ENCODE results near the gene ZNHIT1.

The ZNHIT1 gene

DNA sequence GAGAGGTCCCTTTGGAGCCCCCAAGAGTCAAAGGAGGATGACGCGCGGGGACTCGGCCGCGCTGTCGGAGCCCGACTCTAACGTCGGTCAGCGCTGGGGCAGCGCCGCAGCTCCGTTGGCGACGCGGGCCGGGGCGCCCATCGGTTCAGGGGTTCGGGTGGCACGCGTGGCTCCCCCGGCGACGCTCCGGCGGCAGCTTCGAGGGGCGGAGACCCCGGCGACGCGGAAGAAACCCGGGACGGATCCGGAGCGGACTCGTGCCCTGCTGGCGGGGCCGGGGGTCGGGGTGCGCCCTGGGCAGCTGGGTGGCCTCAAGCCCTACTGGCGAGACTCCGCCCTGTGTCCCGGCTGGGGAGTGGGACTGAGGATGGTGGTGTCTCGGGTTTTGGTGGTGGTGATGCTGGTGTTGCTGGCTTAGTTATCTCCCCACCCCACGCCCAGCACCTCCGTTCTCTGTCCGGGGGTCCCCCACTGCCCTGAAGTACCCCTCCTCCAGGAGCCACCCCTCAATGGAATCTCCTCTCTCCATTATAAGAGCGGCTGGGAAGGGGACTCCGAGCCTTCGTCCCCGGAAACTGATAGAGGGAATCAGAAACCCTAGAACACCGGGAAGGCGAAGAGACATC is 37.7 kb upstream of the ZNHIT1 start, which contains the start of gene NAT16:
TSS of gene NAT16 (minus strand) at position 164 of the 626 bp plus-strand sequence. CDS start 5,486 bp downstream, outside the sequence.
- H3K27me3 ChIP-seq (ENCODE audit: insufficient read depth, low read depth, severe bottlenecking), result peaks cover 74% of the 10 kb centered on the region
- H3K9me3 ChIP-seq (ENCODE audit: severe bottlenecking), result no peaks in the 10 kb centered on the region
- no peak within 1 kb of the TSS for H3K27ac ChIP-seq
- TF ChIP-seq, protein P1, sequence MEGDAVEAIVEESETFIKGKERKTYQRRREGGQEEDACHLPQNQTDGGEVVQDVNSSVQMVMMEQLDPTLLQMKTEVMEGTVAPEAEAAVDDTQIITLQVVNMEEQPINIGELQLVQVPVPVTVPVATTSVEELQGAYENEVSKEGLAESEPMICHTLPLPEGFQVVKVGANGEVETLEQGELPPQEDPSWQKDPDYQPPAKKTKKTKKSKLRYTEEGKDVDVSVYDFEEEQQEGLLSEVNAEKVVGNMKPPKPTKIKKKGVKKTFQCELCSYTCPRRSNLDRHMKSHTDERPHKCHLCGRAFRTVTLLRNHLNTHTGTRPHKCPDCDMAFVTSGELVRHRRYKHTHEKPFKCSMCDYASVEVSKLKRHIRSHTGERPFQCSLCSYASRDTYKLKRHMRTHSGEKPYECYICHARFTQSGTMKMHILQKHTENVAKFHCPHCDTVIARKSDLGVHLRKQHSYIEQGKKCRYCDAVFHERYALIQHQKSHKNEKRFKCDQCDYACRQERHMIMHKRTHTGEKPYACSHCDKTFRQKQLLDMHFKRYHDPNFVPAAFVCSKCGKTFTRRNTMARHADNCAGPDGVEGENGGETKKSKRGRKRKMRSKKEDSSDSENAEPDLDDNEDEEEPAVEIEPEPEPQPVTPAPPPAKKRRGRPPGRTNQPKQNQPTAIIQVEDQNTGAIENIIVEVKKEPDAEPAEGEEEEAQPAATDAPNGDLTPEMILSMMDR (IDR thresholded peaks at IDR 0.05; ENCODE audit: low read depth, low read length), result no peak
- no peak within 1 kb of the TSS for H3K4me3 ChIP-seq (ENCODE audit: low read depth, low read length)
- DNase-seq, result no peak
- no peaks in the 10 kb centered on the region for H3K36me3 ChIP-seq

DNA sequence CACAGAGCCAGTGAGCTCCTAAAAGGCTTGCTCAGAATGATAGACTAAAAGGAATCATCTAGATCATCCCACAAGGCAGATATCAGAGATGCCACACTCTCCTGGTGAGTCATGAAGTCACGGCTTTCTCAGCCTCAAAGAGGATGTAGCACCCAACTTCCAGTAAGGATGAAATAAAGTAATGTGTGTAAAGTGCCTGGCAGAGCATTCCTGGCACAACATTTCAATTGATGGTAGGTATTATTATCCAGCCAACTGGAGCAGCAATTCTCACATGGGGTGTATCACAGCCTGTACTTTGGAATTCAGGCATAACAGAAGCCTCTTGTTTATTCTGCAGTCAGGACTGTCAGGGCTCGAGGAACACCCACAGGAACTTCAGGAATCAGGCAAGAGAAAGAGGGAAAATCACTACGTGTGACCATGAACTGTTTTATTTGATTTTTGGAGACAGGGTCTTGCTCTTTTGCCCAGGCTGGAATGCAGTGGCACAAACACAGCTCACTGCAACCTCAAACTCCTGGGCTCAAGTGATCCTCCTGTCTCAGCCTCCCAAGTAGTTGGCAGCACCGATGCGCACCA is 32.6 kb upstream of the ZNHIT1 start:
- TF ChIP-seq, protein P1 (IDR thresholded peaks at IDR 0.05; ENCODE audit: low read depth, low read length), result no peak
- no peaks in the 10 kb centered on the region for H3K36me3 ChIP-seq
- H3K4me3 ChIP-seq (ENCODE audit: low read depth, low read length), result no peak overlapping the region
- no peak for DNase-seq
- no peaks in the 10 kb centered on the region for H3K9me3 ChIP-seq (ENCODE audit: severe bottlenecking)
- no peak overlapping the region for H3K27ac ChIP-seq
- H3K27me3 ChIP-seq (ENCODE audit: insufficient read depth, low read depth, severe bottlenecking), result peaks cover 85% of the 10 kb centered on the region

DNA sequence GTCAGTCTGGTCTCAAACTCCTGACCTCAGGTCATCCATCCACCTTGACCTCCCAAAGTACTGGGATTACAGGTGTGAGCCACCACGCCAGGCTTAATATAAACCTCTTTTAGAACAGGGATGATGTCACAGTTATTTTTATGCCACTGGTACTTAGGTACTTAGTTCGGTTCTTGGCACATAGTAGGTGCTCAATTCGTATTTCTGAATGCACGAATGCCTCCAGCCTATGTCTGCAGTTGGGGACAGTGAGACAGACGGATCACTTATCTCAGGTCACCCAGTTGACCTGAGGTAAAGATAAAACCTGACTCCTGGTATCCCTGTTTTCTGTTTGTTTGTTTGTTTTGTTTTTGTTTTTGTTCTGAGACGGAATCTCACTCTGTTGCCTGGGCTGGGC is 31.8 kb upstream of the ZNHIT1 start:
- Histone ChIP-seq H3K9me3 (ENCODE audit: severe bottlenecking) (no peaks in the 10 kb centered on the region), H3K36me3 (no peaks in the 10 kb centered on the region), H3K27me3 (ENCODE audit: insufficient read depth, low read depth, severe bottlenecking) (peaks cover 84% of the 10 kb centered on the region), H3K27ac (no peak overlapping the region), H3K4me3 (ENCODE audit: low read depth, low read length) (no peak overlapping the region)
- DNase-seq, result no peak
- TF ChIP-seq, protein P1 (IDR thresholded peaks at IDR 0.05; ENCODE audit: low read depth, low read length), result no peak

DNA sequence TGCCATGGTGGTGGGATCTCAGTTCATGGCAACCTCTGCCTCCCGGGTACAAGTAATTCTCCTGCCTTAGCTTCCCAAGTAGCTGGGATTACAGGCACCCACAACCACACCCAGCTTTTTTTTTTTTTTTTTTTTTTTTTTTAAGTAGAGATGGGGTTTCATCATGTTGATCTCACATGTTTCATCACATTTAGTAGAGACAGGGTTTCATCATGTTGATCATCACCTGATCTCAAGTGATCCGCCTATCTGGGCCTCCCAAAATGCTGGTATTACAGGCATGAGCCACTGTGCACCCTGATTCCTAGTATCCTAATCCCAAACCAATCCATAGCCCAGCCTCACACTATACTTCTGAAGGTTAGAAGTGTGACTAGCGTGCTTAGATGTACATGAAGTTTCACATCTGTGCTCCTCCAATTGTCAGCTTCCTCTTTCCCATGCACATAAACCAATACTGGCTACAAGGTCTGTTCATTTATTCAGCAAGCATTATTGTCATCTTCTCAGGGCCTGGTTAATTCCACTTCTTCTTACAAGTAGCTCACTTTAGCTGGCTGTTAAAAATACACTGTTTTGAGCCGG is 31.0 kb upstream of the ZNHIT1 start:
- H3K27ac ChIP-seq, result no peak overlapping the region
- peaks cover 81% of the 10 kb centered on the region for H3K27me3 ChIP-seq (ENCODE audit: insufficient read depth, low read depth, severe bottlenecking)
- no peak overlapping the region for H3K4me3 ChIP-seq (ENCODE audit: low read depth, low read length)
- TF ChIP-seq, protein P1 (IDR thresholded peaks at IDR 0.05; ENCODE audit: low read depth, low read length), result no peak
- no peak for DNase-seq
- H3K9me3 ChIP-seq (ENCODE audit: severe bottlenecking), result no peaks in the 10 kb centered on the region
- H3K36me3 ChIP-seq, result no peaks in the 10 kb centered on the region

DNA sequence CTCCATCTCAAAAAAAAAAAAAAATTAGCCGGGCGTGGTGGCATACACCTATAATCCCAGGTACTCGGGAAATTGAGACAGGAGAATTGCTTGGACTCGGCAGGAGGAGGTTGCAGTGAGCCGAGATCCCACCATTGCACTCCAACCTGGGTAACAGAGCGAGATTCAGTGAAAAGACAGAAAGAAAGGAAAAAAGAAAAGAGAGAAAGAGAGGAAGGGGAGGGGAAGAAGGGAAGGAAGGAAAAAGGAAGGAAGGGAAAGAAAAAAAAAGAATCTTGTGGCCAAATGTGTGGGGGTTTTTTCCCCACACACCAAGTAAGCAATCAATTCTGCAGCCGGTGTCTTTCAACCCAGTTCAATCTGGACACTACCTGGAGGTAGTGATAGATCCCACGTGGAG is 28.9 kb upstream of the ZNHIT1 start:
- Histone ChIP-seq H3K9me3 (ENCODE audit: severe bottlenecking) (no peaks in the 10 kb centered on the region), H3K27me3 (ENCODE audit: insufficient read depth, low read depth, severe bottlenecking) (peaks cover 81% of the 10 kb centered on the region), H3K36me3 (no peaks in the 10 kb centered on the region), H3K27ac (no peak overlapping the region), H3K4me3 (ENCODE audit: low read depth, low read length) (no peak overlapping the region)
- TF ChIP-seq, protein P1 (IDR thresholded peaks at IDR 0.05; ENCODE audit: low read depth, low read length), result no peak
- no peak for DNase-seq

Measured in WERI-Rb-1 (cell line).